Measurements from ENCODE around the gene MBD3. TPM values are rescaled to one million over a fixed set of nuclear protein-coding genes. Genes with fewer than 3 reads are reported as not detected.

Gene MBD3
- total RNA-seq, 1 donor from 2014 or later, result 34.2 TPM

DNA sequence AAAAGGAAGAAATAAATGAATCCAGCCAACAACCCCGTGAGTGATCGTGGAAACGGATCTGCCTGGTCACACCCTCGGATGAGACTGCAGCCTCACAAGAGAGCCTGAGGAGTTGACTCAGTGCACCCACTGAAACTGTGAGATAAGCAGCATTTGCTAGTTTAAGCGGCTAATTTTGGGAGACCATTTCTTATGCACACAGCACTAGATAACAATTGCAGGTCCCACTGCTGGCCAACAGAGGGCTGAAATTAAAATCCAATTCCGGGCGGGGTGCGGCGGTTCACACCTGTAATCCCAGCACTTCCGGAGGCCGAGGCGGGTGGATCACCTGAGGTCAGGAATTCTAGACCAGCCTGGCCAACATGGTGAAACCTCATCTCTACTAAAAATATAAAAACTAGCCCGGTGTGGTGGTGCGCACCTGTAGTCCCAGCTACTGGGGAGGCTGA lies 9.0 kb upstream of the MBD3 start:
- Histone ChIP-seq H3K4me2 (no peak overlapping the region), H3K4me3 (no peak overlapping the region), H3K36me3 (no peaks in the 10 kb centered on the region), H3K9me3 (ENCODE audit: low read depth) (no peaks in the 10 kb centered on the region), H3F3A (ENCODE audit: low read depth) (peaks cover 12% of the 10 kb centered on the region), H3K9ac (no peak overlapping the region), H3K27me3 (no peaks in the 10 kb centered on the region), H2AFZ (replicated peaks) (no peak overlapping the region), H4K20me1 (ENCODE audit: low read depth) (peaks cover 64% of the 10 kb centered on the region), H3K79me2 (ENCODE audit: low read depth) (peaks cover 65% of the 10 kb centered on the region), H3K4me1 (peaks cover 5% of the 10 kb centered on the region), H3K27ac (no peak overlapping the region)
- Mint-ChIP-seq H3K27me3 (ENCODE audit: insufficient read depth, low read depth) (peaks cover 15% of the 10 kb centered on the region), H3K4me3 (no peak overlapping the region), H3K36me3 (peaks cover 9% of the 10 kb centered on the region), H3K9me3 (no peaks in the 10 kb centered on the region), H3K4me1 (peaks cover 19% of the 10 kb centered on the region), H3K27ac (peak overlapping the region; percentile 60)
- no peak for DNase-seq (ENCODE audit: low spot score)
- no peak for TF ChIP-seq EZH2 (IDR thresholded peaks at IDR 0.05)
- TF ChIP-seq, protein P1, sequence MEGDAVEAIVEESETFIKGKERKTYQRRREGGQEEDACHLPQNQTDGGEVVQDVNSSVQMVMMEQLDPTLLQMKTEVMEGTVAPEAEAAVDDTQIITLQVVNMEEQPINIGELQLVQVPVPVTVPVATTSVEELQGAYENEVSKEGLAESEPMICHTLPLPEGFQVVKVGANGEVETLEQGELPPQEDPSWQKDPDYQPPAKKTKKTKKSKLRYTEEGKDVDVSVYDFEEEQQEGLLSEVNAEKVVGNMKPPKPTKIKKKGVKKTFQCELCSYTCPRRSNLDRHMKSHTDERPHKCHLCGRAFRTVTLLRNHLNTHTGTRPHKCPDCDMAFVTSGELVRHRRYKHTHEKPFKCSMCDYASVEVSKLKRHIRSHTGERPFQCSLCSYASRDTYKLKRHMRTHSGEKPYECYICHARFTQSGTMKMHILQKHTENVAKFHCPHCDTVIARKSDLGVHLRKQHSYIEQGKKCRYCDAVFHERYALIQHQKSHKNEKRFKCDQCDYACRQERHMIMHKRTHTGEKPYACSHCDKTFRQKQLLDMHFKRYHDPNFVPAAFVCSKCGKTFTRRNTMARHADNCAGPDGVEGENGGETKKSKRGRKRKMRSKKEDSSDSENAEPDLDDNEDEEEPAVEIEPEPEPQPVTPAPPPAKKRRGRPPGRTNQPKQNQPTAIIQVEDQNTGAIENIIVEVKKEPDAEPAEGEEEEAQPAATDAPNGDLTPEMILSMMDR (IDR thresholded peaks at IDR 0.05), result peak; percentile 14

DNA sequence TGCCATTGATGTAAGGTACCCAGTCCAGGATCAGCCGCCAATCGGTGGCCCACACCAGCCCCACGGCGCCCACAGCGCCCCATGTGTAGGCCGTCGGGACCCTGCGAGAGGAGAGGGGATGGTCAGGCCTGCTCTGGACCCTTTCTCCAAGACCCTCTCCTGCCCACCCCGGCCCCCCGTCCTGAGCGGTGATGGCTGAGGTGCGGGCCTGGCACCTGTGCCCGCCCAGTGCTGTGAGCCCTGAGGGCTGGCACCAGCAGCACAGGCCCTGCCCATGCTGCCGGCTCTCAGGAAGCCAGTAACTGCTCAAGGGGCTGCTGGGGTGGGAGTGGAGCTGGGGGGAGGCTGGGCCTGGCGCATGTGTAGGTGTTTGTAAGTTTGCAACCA lies 6.8 kb upstream of the MBD3 start:
- DNase-seq (ENCODE audit: low spot score), result no peak
- Histone ChIP-seq H3K36me3 (no peaks in the 10 kb centered on the region), H3K4me1 (peaks cover 5% of the 10 kb centered on the region), H3K27me3 (no peaks in the 10 kb centered on the region), H3F3A (ENCODE audit: low read depth) (peaks cover 9% of the 10 kb centered on the region), H3K4me2 (no peak overlapping the region), H3K9me3 (ENCODE audit: low read depth) (no peaks in the 10 kb centered on the region), H3K9ac (no peak overlapping the region), H3K27ac (no peak overlapping the region), H2AFZ (replicated peaks) (no peak overlapping the region), H3K4me3 (no peak overlapping the region), H3K79me2 (ENCODE audit: low read depth) (peaks cover 57% of the 10 kb centered on the region), H4K20me1 (ENCODE audit: low read depth) (peaks cover 59% of the 10 kb centered on the region)
- peaks cover 11% of the 10 kb centered on the region for H3K4me1 Mint-ChIP-seq
- H3K27ac Mint-ChIP-seq, result no peak overlapping the region
- TF ChIP-seq, protein P1 (IDR thresholded peaks at IDR 0.05), result no peak
- TF ChIP-seq EZH2phosphoT487 (IDR thresholded peaks at IDR 0.05) (no peak), EZH2 (IDR thresholded peaks at IDR 0.05) (no peak)
- peaks cover 12% of the 10 kb centered on the region for H3K36me3 Mint-ChIP-seq
- no peak overlapping the region for H3K4me3 Mint-ChIP-seq
- H3K9me3 Mint-ChIP-seq, result no peaks in the 10 kb centered on the region
- H3K27me3 Mint-ChIP-seq (ENCODE audit: insufficient read depth, low read depth), result peaks cover 11% of the 10 kb centered on the region

DNA sequence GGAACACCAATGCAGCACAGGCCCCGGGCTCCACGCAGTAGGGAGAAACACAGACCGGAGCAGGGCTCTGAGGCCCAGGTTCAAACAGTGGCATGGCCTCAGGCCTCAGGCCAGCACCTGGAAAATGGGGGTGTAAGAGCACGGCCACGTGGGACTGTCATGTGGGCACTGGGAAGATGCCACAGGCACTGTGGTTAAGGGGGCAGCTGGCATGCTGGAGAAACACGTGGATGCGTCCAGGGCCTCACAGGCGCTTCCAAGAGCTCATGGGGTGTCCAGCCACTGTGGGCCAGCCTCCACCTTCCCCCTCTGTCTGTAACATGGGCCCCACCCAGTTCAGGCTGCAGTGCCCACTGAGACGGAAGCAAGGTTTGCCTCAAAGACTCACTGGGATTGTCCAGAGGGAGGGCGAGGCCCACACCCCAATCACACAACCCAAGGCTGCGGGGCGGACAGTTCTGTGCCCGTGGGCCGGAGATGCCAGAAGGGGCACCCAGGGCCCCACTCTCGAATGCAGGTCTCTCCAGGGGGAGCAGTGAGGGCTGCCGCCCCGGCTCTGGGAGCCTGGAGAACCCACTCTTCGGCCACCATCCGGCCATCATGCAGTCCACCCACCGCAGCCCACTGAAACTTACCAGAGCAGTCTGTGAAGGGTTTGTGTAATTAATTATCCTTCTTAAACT lies 6.3 kb upstream of the MBD3 start:
- Mint-ChIP-seq H3K4me3 (no peak overlapping the region), H3K27me3 (ENCODE audit: insufficient read depth, low read depth) (peaks cover 9% of the 10 kb centered on the region), H3K9me3 (no peaks in the 10 kb centered on the region), H3K27ac (no peak overlapping the region), H3K4me1 (peaks cover 8% of the 10 kb centered on the region), H3K36me3 (peaks cover 12% of the 10 kb centered on the region)
- Histone ChIP-seq H3K4me1 (peaks cover under 1% of the 10 kb centered on the region), H3K4me2 (no peak overlapping the region), H3K27ac (no peak overlapping the region), H2AFZ (replicated peaks) (no peak overlapping the region), H3K9me3 (ENCODE audit: low read depth) (no peaks in the 10 kb centered on the region), H3F3A (ENCODE audit: low read depth) (peaks cover 14% of the 10 kb centered on the region), H3K36me3 (no peaks in the 10 kb centered on the region), H3K79me2 (ENCODE audit: low read depth) (peaks cover 52% of the 10 kb centered on the region), H4K20me1 (ENCODE audit: low read depth) (peaks cover 54% of the 10 kb centered on the region), H3K9ac (no peak overlapping the region), H3K4me3 (no peak overlapping the region), H3K27me3 (no peaks in the 10 kb centered on the region)
- no peak for DNase-seq (ENCODE audit: low spot score)
- TF ChIP-seq, protein P1 (IDR thresholded peaks at IDR 0.05), result no peak
- no peak for TF ChIP-seq EZH2phosphoT487 (IDR thresholded peaks at IDR 0.05)
- TF ChIP-seq EZH2 (IDR thresholded peaks at IDR 0.05), result no peak
